Endodermal cell (in vitro differentiated cells): ENCODE data around the gene PARN. TPM values are rescaled to one million over a fixed set of nuclear protein-coding genes. Genes with fewer than 3 reads are reported as not detected.
"Not testable (repeated sequence)": the region's sequence is repeated elsewhere in the genome, so short reads cannot be mapped to it uniquely, and the experiment has no call there.

Source experiments
- DNase-seq: peaks from one replicate; pipeline ENCODE4 v3.0.0-alpha.2; 2017
- H3K27ac ChIP-seq: 2 replicates; pipeline ENCODE4 v1.5.1; 2013; ENCODE audit warnings: mild to moderate bottlenecking, low read depth, low read length, moderate library complexity
- H3K27me3 ChIP-seq: 2 replicates; pipeline ENCODE4 v1.6.1; 2013; ENCODE audit warnings: mild to moderate bottlenecking, low read length, moderate library complexity; ENCODE audit not compliant: insufficient read depth, control insufficient read depth, poor library complexity, severe bottlenecking
- H3K36me3 ChIP-seq: 2 replicates; pipeline ENCODE4 v1.7.0; 2013; ENCODE audit warnings: mild to moderate bottlenecking, low read length, moderate library complexity; ENCODE audit not compliant: control insufficient read depth, insufficient read depth
- H3K4me1 ChIP-seq: one replicate; pipeline ENCODE4 v1.7.0; 2013; ENCODE audit warnings: low read length; ENCODE audit not compliant: control insufficient read depth, insufficient read depth
- H3K4me3 ChIP-seq: 2 replicates; pipeline ENCODE4 v1.5.1; 2013; ENCODE audit warnings: mild to moderate bottlenecking, low read length, moderate library complexity
- H3K9ac ChIP-seq: 2 replicates; pipeline ENCODE4 v1.6.1; 2013; ENCODE audit warnings: mild to moderate bottlenecking, low read length, moderate library complexity; ENCODE audit not compliant: poor library complexity, severe bottlenecking; ENCODE audit errors: extremely low read depth
- H3K9me3 ChIP-seq: 2 replicates; pipeline ENCODE4 v1.6.1; 2013; ENCODE audit warnings: mild to moderate bottlenecking, low read length, moderate library complexity; ENCODE audit not compliant: control insufficient read depth
- H3K27ac Mint-ChIP-seq: 2 replicates; pipeline ENCODE4 v1.8.0; 2020; ENCODE audit warnings: mixed read lengths
- H3K27me3 Mint-ChIP-seq: 2 replicates; pipeline ENCODE4 v1.8.0; 2021; ENCODE audit warnings: mild to moderate bottlenecking, mixed read lengths; ENCODE audit not compliant: insufficient read depth
- H3K36me3 Mint-ChIP-seq: 2 replicates; pipeline ENCODE4 v1.8.0; 2020; ENCODE audit warnings: low read depth, mixed read lengths
- H3K4me1 Mint-ChIP-seq: 2 replicates; pipeline ENCODE4 v1.8.0; 2020; ENCODE audit warnings: mixed read lengths
- H3K4me3 Mint-ChIP-seq: 2 replicates; pipeline ENCODE4 v1.8.0; 2020; ENCODE audit warnings: mild to moderate bottlenecking, moderate library complexity, mixed read lengths
- H3K9me3 Mint-ChIP-seq: 2 replicates; pipeline ENCODE4 v1.8.0; 2020; ENCODE audit warnings: mild to moderate bottlenecking, mixed read lengths
- CTCF ChIP-seq: fragments of 200-600 bp; sonication (generic); conservative IDR thresholded peaks from 2 replicates; pipeline ENCODE4 v1.5.0; 2021; ENCODE audit warnings: antibody characterized with exemption, mild to moderate bottlenecking
- WGBS, 2 experiments: methylation state at CpG; one replicate each; pipeline versions ENCODE4 v1.1.5 to v1.1.7; 2013; ENCODE audit warnings: missing lambda C conversion rate in 2 of 2, mixed read lengths in 1 of 2; ENCODE audit not compliant: insufficient coverage in 1 of 2, insufficient read length in 1 of 2; 5-methylcytosine and 5-hydroxymethylcytosine counted together
- total RNA-seq, 2 donors: library from RNA; stranded (reverse); fragmentation: NEBNext Ultra II Directional in 1 of 2; extraction: Animal tissue kit (Norgen Biotek cat#: 25700) in 1 of 2; gene quantifications; 2 replicates in 1 of 2; 3 replicates in 1 of 2; pipeline ENCODE4 v1.2.1, GENCODE V29; 2021

Gene PARN
- total RNA-seq, 2 donors from 2014 or later: 43.7 to 45.7 TPM

GRCh38 chr16:14641926-14642325 is 11.9 kb upstream of the PARN start:
- Mint-ChIP-seq H3K4me1 (peaks cover 18% of the 10 kb centered on the region), H3K27ac (no peak overlapping the region), H3K9me3 (no peaks in the 10 kb centered on the region), H3K4me3 (no peak overlapping the region), H3K36me3 (peaks cover 72% of the 10 kb centered on the region), H3K27me3 (no peaks in the 10 kb centered on the region)
- TF ChIP-seq CTCF: peak; percentile 39
- peak; percentile 52 for DNase-seq
- 91 to 94% methylated on average over 6 to 7 of the region's 7 CpGs for WGBS, 2 experiments
- Histone ChIP-seq H3K27ac (no peak overlapping the region), H3K9me3 (no peaks in the 10 kb centered on the region), H3K4me1 (peaks cover 3% of the 10 kb centered on the region), H3K9ac (no peak overlapping the region), H3K36me3 (peaks cover 72% of the 10 kb centered on the region), H3K27me3 (no peaks in the 10 kb centered on the region), H3K4me3 (no peak overlapping the region)

GRCh38 chr16:14641206-14641605 is 11.1 kb upstream of the PARN start:
- Histone ChIP-seq H3K27ac (no peak overlapping the region), H3K9ac (no peak overlapping the region), H3K4me3 (no peak overlapping the region), H3K36me3 (peaks cover 67% of the 10 kb centered on the region), H3K27me3 (no peaks in the 10 kb centered on the region), H3K4me1 (peaks cover 3% of the 10 kb centered on the region), H3K9me3 (no peaks in the 10 kb centered on the region)
- WGBS, 2 experiments: 95 to 100% methylated on average over 1 to 8 of the region's 8 CpGs
- Mint-ChIP-seq H3K27ac (no peak overlapping the region), H3K36me3 (peaks cover 68% of the 10 kb centered on the region), H3K4me3 (no peak overlapping the region), H3K4me1 (peaks cover 25% of the 10 kb centered on the region), H3K27me3 (no peaks in the 10 kb centered on the region), H3K9me3 (no peaks in the 10 kb centered on the region)
- no peak for TF ChIP-seq CTCF
- DNase-seq: no peak

DNA sequence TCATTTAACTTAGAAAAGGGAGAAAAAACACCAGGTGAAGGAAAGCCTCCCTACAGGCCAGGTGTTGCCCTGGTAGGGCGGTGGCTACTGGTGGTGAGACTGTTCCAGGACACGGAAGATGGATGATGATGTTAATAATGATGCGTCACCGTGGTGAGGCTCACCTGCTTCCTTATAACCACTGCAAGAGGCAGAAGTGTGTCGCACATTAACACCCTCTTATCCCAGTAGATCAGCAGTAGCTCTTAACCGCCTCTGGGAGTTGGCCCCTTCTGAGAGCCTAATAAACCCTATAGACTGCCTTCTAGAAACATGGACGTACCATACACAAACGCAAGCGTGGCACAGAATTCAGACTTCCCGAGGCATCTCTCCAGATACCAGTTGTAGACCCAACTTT is 10.5 kb upstream of the PARN start:
- peak overlapping the region; percentile 58 for H3K27ac Mint-ChIP-seq

DNA sequence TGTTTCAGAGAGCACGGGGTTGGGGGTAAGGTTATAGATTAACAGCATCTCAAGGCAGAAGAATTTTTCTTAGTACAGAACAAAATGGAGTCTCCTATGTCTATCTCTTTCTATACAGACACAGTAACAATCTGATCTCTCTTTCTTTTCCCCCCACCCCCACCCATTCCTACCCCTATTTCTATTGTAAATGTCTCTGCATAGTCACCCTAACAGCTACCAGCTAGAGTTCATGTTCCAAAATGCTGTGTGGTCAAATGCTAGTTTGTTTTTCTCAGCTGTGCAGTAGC is 6.8 kb upstream of the PARN start:
- H3K4me3 ChIP-seq, DNase-seq, H3K27me3 ChIP-seq, H3K9ac ChIP-seq, H3K9me3 ChIP-seq, H3K27me3 Mint-ChIP-seq, H3K9me3 Mint-ChIP-seq, H3K27ac ChIP-seq: not testable (repeated sequence)
- H3K4me3 Mint-ChIP-seq: peak overlapping the region; percentile 36
- peak overlapping the region; percentile 94 for H3K27ac Mint-ChIP-seq
- peaks cover 46% of the 10 kb centered on the region for H3K36me3 Mint-ChIP-seq
- H3K4me1 ChIP-seq: peaks cover 11% of the 10 kb centered on the region
- H3K36me3 ChIP-seq: peaks cover 48% of the 10 kb centered on the region
- no CpG with 5 or more reads among the region's 1 CpG for WGBS, 2 experiments
- H3K4me1 Mint-ChIP-seq: peaks cover 44% of the 10 kb centered on the region

More for the DNA sequence above, 10.5 kb upstream of the PARN start:
- H3K4me1 Mint-ChIP-seq: peaks cover 30% of the 10 kb centered on the region
- Histone ChIP-seq H3K4me1 (peaks cover 3% of the 10 kb centered on the region), H3K27me3 (no peaks in the 10 kb centered on the region), H3K9me3 (no peaks in the 10 kb centered on the region), H3K36me3 (peaks cover 60% of the 10 kb centered on the region), H3K27ac (no peak overlapping the region), H3K9ac (no peak overlapping the region), H3K4me3 (no peak overlapping the region)
- peaks cover 67% of the 10 kb centered on the region for H3K36me3 Mint-ChIP-seq
- WGBS, 2 experiments: 96 to 97% methylated on average over 6 to 10 of the region's 10 CpGs
- no peak overlapping the region for H3K4me3 Mint-ChIP-seq
- H3K27me3 Mint-ChIP-seq: no peaks in the 10 kb centered on the region
- H3K9me3 Mint-ChIP-seq: no peaks in the 10 kb centered on the region
- DNase-seq: no peak
- TF ChIP-seq CTCF: no peak

DNA sequence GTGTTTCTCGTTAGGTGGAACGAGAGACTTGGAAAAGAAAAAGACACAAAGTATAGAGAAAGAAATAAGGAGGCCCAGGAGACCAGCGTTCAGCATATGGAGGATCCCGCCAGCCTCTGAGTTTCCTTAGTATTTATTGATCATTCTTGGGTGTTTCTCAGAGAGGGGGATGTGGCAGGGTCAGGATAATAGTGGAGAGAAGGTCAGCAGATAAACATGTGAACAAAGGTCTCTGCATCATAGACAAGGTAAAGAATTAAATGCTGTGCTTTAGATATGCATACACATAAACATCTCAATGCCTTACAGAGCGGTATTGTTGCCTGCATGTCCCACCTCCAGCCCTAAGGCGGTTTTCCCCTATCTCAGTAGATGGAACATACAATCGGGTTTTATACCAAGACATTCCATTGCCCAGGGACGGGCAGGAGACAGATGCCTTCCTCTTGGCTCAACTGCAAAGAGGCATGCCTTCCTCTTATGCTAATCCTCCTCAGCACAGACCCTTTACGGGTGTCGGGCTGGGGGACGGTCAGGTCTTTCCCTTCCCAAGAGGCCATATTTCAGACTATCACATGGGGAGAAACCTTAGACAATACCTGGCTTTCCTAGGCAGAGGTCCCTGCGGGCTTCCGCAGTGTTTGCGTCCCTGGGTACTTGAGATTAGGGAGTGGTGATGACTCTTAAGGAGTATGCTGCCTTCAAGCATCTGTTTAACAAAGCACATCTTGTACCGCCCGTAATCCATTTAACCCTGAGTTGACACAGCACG is 6.3 kb upstream of the PARN start:
- not testable (repeated sequence) for H3K9me3 ChIP-seq, H3K9ac ChIP-seq, H3K9me3 Mint-ChIP-seq, H3K27me3 ChIP-seq, H3K27me3 Mint-ChIP-seq, DNase-seq
- WGBS, 2 experiments: 34% methylated on average over 2 to 13 of the region's 17 CpGs
- peak overlapping the region; percentile 57 for H3K4me3 ChIP-seq
- H3K27ac ChIP-seq: peak overlapping the region; percentile 43
- Mint-ChIP-seq H3K27ac (peak overlapping the region; percentile 94), H3K4me3 (peak overlapping the region; percentile 36), H3K36me3 (peaks cover 45% of the 10 kb centered on the region), H3K4me1 (peaks cover 44% of the 10 kb centered on the region)
- H3K4me1 ChIP-seq: peaks cover 11% of the 10 kb centered on the region
- H3K36me3 ChIP-seq: peaks cover 48% of the 10 kb centered on the region
